Psoas muscle (tissue), 8 donors: ENCODE measurements around the gene CKLF. TPM values are rescaled to one million over a fixed set of nuclear protein-coding genes. Genes with fewer than 3 reads are reported as not detected.
"Not testable (repeated sequence)": the region's sequence is repeated elsewhere in the genome, so short reads cannot be mapped to it uniquely, and the experiment has no call there.

ENCODE experiments used
- ATAC-seq, 4 donors: fragments of 200-7000 bp; cut with Tn5 transposase; one replicate each; pipeline ENCODE4 v1.9.1; 2020; ENCODE audit warnings: moderate library complexity in 3 of 4, mild to moderate bottlenecking in 2 of 4
- DNase-seq, 2 donors: peaks; one replicate each; pipeline ENCODE4 v3.0.0-alpha.2; 2020
- H3K27ac ChIP-seq: fragments of 200-600 bp; one replicate; pipeline ENCODE4 v1.8.0; 2022
- H3K27me3 ChIP-seq, 3 donors: fragments of 200-600 bp in 1 of 3; one replicate each; pipeline versions ENCODE4 v1.6.1 to v1.8.0; 2013 to 2022; ENCODE audit warnings: low read length in 2 of 3, mild to moderate bottlenecking in 2 of 3, moderate library complexity in 1 of 3; ENCODE audit not compliant: insufficient read depth in 3 of 3
- H3K36me3 ChIP-seq, 2 donors: fragments of 200-600 bp in 1 of 2; one replicate each; pipeline versions ENCODE4 v1.6.1 to v1.8.0; 2013 to 2022; ENCODE audit warnings: low read depth in 1 of 2, mild to moderate bottlenecking in 1 of 2, moderate library complexity in 1 of 2; ENCODE audit not compliant: insufficient read depth in 1 of 2
- H3K4me1 ChIP-seq: fragments of 200-600 bp; one replicate; pipeline ENCODE4 v1.8.0; 2022
- H3K4me3 ChIP-seq: fragments of 200-600 bp; one replicate; pipeline ENCODE4 v1.8.0; 2022; ENCODE audit warnings: mild to moderate bottlenecking
- H3K9me3 ChIP-seq: fragments of 200-600 bp; one replicate; pipeline ENCODE4 v1.8.0; 2022
- CTCF ChIP-seq: fragments of 200-600 bp; IDR thresholded peaks from one replicate; pipeline ENCODE4 v1.8.0; 2022; ENCODE audit warnings: antibody characterized with exemption
- WGBS, 3 donors: extraction: QIAGEN DNeasy Blood & Tissue Kit; methylation state at CpG; one replicate each; pipeline versions ENCODE4 v1.1.6 to v1.1.7; 2013; 5-methylcytosine and 5-hydroxymethylcytosine counted together
- intact Hi-C, 2 donors: fragments of 100-400 bp; cut with DNase I; formaldehyde crosslinking; loops; one replicate each; pipeline versions ENCODE4 v1.11.0 to v1.14.2; 2022
- polyA plus RNA-seq, 3 donors: library from polyadenylated mRNA; stranded (reverse); fragments of 200-250 nt; gene quantifications; one replicate each; pipeline ENCODE4 v1.2.3, GENCODE V29; 2013
- total RNA-seq, 4 donors: library from RNA; stranded (reverse); fragmentation: NEBNext Ultra II Directional in 2 of 4; extraction: Animal tissue kit (Norgen Biotek cat#: 25700) in 2 of 4; gene quantifications; one replicate each; pipeline versions ENCODE4 v1.2.1 to v1.2.4, GENCODE V29; 2021 to 2023
- donor health status: healthy with polysubstance abuse.
- donor health status: DM: no; HTN: no; CAD: no; lungs with moderate emphysema.
- donor health status: Bipolar disorder and iron deficiency.
- donor health status: healthy.
- donor health status: DM: yes; HTN: yes; CAD: no.
- donor health status: DM: no; HTN: no; CAD: no.
- donor health status: DM: no; HTN: no; CAD: no.
- donor health status: DM: yes; HTN: yes; CAD: no.

CKLF gene
- total and polyA plus RNA-seq, 7 donors, result 4.1 to 21.1 (median 6.6) TPM

- H3K27ac ChIP-seq, result no peak within 1 kb of the TSS
- 92 to 97% (median 94%) methylated on average over 54 of the region's 54 CpGs for WGBS, 3 donors
- no peak within 1 kb of the TSS for H3K4me3 ChIP-seq
- intact Hi-C loops, result no loop called here
- H3K27me3 ChIP-seq, result no peaks in the 10 kb centered on the region
- no peaks in the 10 kb centered on the region for H3K4me1 ChIP-seq
- no peaks in the 10 kb centered on the region for H3K36me3 ChIP-seq
- no peak for TF ChIP-seq CTCF
- no peaks in the 10 kb centered on the region for H3K9me3 ChIP-seq
- ATAC-seq, result no peak
- no peak for DNase-seq
Measured at GRCh38 chr16:66566051-66566901, 13.9 kb downstream of the CKLF start, which contains the start of gene CMTM1. TSS of gene CMTM1 (plus strand) at chr16:66566439. CDS start at chr16:66566514, 75 bp downstream.

GRCh38 chr16:66567270-66567669 is 14.9 kb downstream of the CKLF start:
- H3K27ac ChIP-seq, ATAC-seq, H3K36me3 ChIP-seq, H3K4me3 ChIP-seq, DNase-seq, intact Hi-C loops, H3K9me3 ChIP-seq, H3K27me3 ChIP-seq, H3K4me1 ChIP-seq: not testable (repeated sequence)
- WGBS, 3 donors, result 89 to 97% (median 91%) methylated on average over 3 of the region's 3 CpGs

- Histone ChIP-seq H3K9me3 (no peaks in the 10 kb centered on the region), H3K4me1 (no peaks in the 10 kb centered on the region), H3K27me3 (no peaks in the 10 kb centered on the region), H3K4me3 (no peak overlapping the region), H3K27ac (no peak overlapping the region), H3K36me3 (no peaks in the 10 kb centered on the region)
- no peak for ATAC-seq
- WGBS, 3 donors, result 91 to 96% (median 96%) methylated on average over 2 of the region's 2 CpGs
- no peak for TF ChIP-seq CTCF
- intact Hi-C loops, result no loop called here
- no peak for DNase-seq
Measured at GRCh38 chr16:66568355-66568754, 16.0 kb downstream of the CKLF start.

GRCh38 chr16:66569131-66569530 is 16.8 kb downstream of the CKLF start:
- intact Hi-C loops, result no loop called here
- Histone ChIP-seq H3K27ac (no peak overlapping the region), H3K4me1 (no peaks in the 10 kb centered on the region), H3K4me3 (no peak overlapping the region), H3K27me3 (no peaks in the 10 kb centered on the region), H3K9me3 (no peaks in the 10 kb centered on the region), H3K36me3 (no peaks in the 10 kb centered on the region)
- TF ChIP-seq CTCF, result no peak
- ATAC-seq, result no peak
- no peak for DNase-seq
- 97 to 100% (median 100%) methylated on average over 1 of the region's 1 CpG for whole genome bisulfite sequencing, 3 donors

- no peak for ATAC-seq
- no peak for TF ChIP-seq CTCF
- no peak for DNase-seq
- intact Hi-C loops, result no loop called here
- Histone ChIP-seq H3K27ac (no peak overlapping the region), H3K36me3 (no peaks in the 10 kb centered on the region), H3K9me3 (no peaks in the 10 kb centered on the region), H3K27me3 (peaks cover 0 to 4% (median 0%) of the 10 kb centered on the region in 3 donors), H3K4me1 (no peaks in the 10 kb centered on the region), H3K4me3 (no peak overlapping the region)
- 80 to 88% (median 85%) methylated on average over 3 of the region's 3 CpGs for WGBS, 3 donors
Measured at GRCh38 chr16:66569827-66570405, 17.5 kb downstream of the CKLF start.
